ENCODE results near the gene GNAI3. TPM values are rescaled to one million over a fixed set of nuclear protein-coding genes. Genes with fewer than 3 reads are reported as not detected.

The GNAI3 gene
- total RNA-seq, 2 experiments from 2014 or later = 3.8 to 6.1 TPM

DNA sequence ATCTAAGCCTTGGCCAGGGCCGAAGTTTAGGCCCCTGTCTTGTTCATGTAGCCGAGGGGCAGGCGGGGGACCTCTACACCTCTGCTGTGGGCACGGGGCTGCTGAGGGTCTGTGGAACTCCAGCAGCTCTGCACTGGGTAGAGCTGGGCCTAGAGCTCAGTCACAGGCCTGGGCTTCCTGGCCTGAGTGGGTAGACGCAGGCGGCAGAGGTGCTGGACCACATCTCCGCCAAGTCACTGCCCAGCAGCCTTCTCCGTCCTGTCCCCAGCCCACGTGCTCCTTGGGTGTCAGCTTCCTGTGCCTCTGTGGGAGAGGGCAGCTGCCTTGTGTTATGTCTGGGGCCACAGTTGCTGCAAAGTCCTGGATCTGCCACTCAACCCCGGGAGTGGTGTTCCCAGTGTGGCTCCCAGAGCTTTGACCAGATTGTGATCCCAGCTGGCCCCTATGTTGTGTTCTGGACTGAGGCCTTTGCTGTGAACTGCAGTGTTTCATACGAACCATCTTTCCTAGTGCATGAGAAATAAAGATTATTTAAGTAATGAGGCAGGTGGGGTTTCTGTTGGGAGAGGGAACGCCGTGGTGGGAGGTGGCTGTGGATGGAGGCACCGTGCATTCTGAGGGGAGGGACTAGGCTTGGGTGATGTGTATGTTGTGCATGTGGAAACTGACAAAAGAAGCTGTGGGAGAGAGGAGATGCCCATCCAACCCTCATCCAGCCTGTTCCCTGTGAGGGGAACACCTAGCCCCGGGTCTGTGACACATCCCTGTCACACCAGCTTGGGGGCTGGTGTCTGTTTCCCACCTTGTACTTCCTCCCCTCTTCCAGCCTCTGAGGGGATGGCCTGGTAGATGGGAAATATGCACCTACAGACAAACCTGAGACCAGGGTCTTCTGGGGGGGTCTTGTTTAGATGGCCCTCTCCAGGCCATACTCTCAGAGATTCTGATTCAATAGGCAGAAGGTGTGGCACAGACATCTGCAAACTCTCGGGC is 83.4 kb downstream of the GNAI3 start:
- Histone ChIP-seq H3K4me1 (ENCODE audit: insufficient read depth, low read length, poor library complexity, severe bottlenecking) (peaks cover 15% of the 10 kb centered on the region), H2AFZ (ENCODE audit: low read length) (no peak overlapping the region), H4K20me1 (ENCODE audit: insufficient read depth, low read length) (no peaks in the 10 kb centered on the region), H3K4me2 (ENCODE audit: low read length) (no peak overlapping the region), H3K36me3 (ENCODE audit: insufficient read depth, low read length) (peaks cover 44% of the 10 kb centered on the region), H3K9me3 (ENCODE audit: low read length) (no peaks in the 10 kb centered on the region), H3K79me2 (ENCODE audit: insufficient read depth, low read depth, low read length) (no peaks in the 10 kb centered on the region), H3K27ac (ENCODE audit: low read depth, low read length, poor library complexity, severe bottlenecking) (no peak overlapping the region), H3K9me2 (ENCODE audit: insufficient read depth, low read length) (no peaks in the 10 kb centered on the region), H3K4me3 (ENCODE audit: low read depth, low read length, poor library complexity, severe bottlenecking) (no peak overlapping the region)
- TF ChIP-seq, protein P1, sequence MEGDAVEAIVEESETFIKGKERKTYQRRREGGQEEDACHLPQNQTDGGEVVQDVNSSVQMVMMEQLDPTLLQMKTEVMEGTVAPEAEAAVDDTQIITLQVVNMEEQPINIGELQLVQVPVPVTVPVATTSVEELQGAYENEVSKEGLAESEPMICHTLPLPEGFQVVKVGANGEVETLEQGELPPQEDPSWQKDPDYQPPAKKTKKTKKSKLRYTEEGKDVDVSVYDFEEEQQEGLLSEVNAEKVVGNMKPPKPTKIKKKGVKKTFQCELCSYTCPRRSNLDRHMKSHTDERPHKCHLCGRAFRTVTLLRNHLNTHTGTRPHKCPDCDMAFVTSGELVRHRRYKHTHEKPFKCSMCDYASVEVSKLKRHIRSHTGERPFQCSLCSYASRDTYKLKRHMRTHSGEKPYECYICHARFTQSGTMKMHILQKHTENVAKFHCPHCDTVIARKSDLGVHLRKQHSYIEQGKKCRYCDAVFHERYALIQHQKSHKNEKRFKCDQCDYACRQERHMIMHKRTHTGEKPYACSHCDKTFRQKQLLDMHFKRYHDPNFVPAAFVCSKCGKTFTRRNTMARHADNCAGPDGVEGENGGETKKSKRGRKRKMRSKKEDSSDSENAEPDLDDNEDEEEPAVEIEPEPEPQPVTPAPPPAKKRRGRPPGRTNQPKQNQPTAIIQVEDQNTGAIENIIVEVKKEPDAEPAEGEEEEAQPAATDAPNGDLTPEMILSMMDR (conservative IDR thresholded peaks at IDR 0.05; ENCODE audit: low read length) = no peak
- TF ChIP-seq EZH2phosphoT487 (IDR thresholded peaks at IDR 0.05; ENCODE audit: borderline replicate concordance, low read depth, low read length) = no peak
- BruUV-seq (replicated peaks) = no TSS peak
- POLR2A ChIA-PET = interaction anchor here (1.2 kb wide), 1 partner anchor 85 kb away, joined by 3 read pairs; no protein-coding TSS in a partner anchor
- intact Hi-C loops (cut with micrococcal nuclease; ENCODE audit: unreplicated experiment) = no loop called here
- CTCF ChIA-PET (ENCODE audit: unreplicated experiment) = interaction anchor here (1.7 to 1.8 kb wide), 2 partner anchors 8 to 85 kb away, joined by 6 to 8 read pairs; no protein-coding TSS in a partner anchor
- DNase-seq (ENCODE audit: low spot score) = no peak

DNA sequence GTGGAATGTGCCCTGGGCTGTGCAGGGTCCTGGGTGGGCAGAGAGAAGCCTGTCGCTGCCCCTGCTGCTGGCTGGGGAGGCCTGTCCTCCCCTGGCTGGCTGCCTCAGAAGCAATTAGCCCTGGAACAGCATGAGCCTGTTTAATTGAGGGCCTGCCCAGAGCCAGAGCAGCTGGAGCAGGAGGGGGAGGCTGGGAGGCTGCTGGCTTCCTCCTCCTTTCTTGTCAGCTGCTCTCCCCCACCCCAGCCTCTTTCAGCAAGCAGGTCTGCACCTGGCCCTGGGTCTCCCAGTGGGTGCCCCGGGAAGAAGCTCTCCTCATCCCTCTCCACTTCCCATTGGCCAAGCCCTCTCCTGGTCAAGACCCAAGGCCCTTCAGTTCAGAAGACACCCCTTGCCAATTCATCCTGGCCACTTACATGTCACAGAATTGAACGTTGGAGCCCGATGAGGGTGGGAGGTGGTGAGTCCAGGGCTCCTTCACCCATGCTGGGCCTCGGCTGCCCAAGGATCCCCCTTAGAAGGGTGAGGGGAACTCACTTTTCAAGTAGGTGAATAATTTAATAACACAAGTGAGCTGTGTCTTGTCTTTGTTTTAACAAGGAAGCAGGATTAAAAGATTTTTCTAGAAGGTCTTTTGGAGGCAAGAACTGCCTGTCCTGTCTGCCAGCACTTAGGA is 84.4 kb downstream of the GNAI3 start:
- Histone ChIP-seq H3K4me1 (ENCODE audit: insufficient read depth, low read length, poor library complexity, severe bottlenecking) (peaks cover 15% of the 10 kb centered on the region), H3K27ac (ENCODE audit: low read depth, low read length, poor library complexity, severe bottlenecking) (no peak overlapping the region), H3K4me3 (ENCODE audit: low read depth, low read length, poor library complexity, severe bottlenecking) (no peak overlapping the region), H4K20me1 (ENCODE audit: insufficient read depth, low read length) (no peaks in the 10 kb centered on the region), H3K36me3 (ENCODE audit: insufficient read depth, low read length) (peaks cover 36% of the 10 kb centered on the region), H3K9me3 (ENCODE audit: low read length) (no peaks in the 10 kb centered on the region), H2AFZ (ENCODE audit: low read length) (no peak overlapping the region), H3K79me2 (ENCODE audit: insufficient read depth, low read depth, low read length) (no peaks in the 10 kb centered on the region), H3K4me2 (ENCODE audit: low read length) (no peak overlapping the region), H3K9me2 (ENCODE audit: insufficient read depth, low read length) (no peaks in the 10 kb centered on the region)
- TF ChIP-seq EZH2phosphoT487 (IDR thresholded peaks at IDR 0.05; ENCODE audit: borderline replicate concordance, low read depth, low read length) = no peak
- TF ChIP-seq, protein P1 (conservative IDR thresholded peaks at IDR 0.05; ENCODE audit: low read length) = no peak
- intact Hi-C loops (cut with micrococcal nuclease; ENCODE audit: unreplicated experiment) = no loop called here
- CTCF ChIA-PET (ENCODE audit: unreplicated experiment) = no interaction called here
- no TSS peak for BruUV-seq (replicated peaks)
- POLR2A ChIA-PET = interaction anchor here (0.9 to 1.2 kb wide), 3 partner anchors 31 to 86 kb away, joined by 3 to 5 read pairs (median 3); partner anchors contain the start of gene GNAI3
- DNase-seq (ENCODE audit: low spot score) = no peak

All from OCI-LY7 (cell line).